Esophagus (tissue), 2 donors: ENCODE data around the gene FAXDC2. TPM values are rescaled to one million over a fixed set of nuclear protein-coding genes. Genes with fewer than 3 reads are reported as not detected.
A peak's percentile ranks its signal among the peaks of the same experiment; 100 is the strongest.

Source experiments
- H3K27ac ChIP-seq, 2 donors: one replicate each; pipeline ENCODE4 v1.5.1; 2013; ENCODE audit warnings: low read depth in 2 of 2, mild to moderate bottlenecking in 2 of 2, inconsistent platforms in 1 of 2, low read length in 1 of 2, moderate library complexity in 1 of 2
- H3K27me3 ChIP-seq, 2 donors: one replicate each; pipeline ENCODE4 v1.6.1; 2013; ENCODE audit warnings: low read length in 2 of 2, control low read depth in 1 of 2, mild to moderate bottlenecking in 1 of 2; ENCODE audit not compliant: insufficient read depth in 2 of 2, control insufficient read depth in 1 of 2
- H3K36me3 ChIP-seq, 2 donors: one replicate each; pipeline ENCODE4 v1.6.1; 2013; ENCODE audit warnings: low read length in 1 of 2; ENCODE audit not compliant: control insufficient read depth in 2 of 2, insufficient read depth in 2 of 2
- H3K4me1 ChIP-seq, 2 donors: one replicate each; pipeline ENCODE4 v1.6.1; 2013; ENCODE audit warnings: low read length in 1 of 2; ENCODE audit not compliant: control insufficient read depth in 2 of 2, insufficient read depth in 2 of 2
- H3K4me3 ChIP-seq, 2 donors: one replicate each; pipeline ENCODE4 v1.5.1; 2013; ENCODE audit warnings: low read length in 2 of 2, mild to moderate bottlenecking in 2 of 2, low read depth in 1 of 2, moderate library complexity in 1 of 2
- H3K9me3 ChIP-seq, 2 donors: one replicate each; pipeline ENCODE4 v1.6.1; 2013; ENCODE audit warnings: mild to moderate bottlenecking in 2 of 2, low read depth in 1 of 2, low read length in 1 of 2, moderate library complexity in 1 of 2; ENCODE audit not compliant: control insufficient read depth in 2 of 2, insufficient read depth in 1 of 2
- WGBS, 2 donors: extraction: QIAGEN DNeasy Blood & Tissue Kit; methylation state at CpG; one replicate each; pipeline ENCODE4 v1.1.7; 2013; 5-methylcytosine and 5-hydroxymethylcytosine counted together
- polyA plus RNA-seq, 2 donors: library from polyadenylated mRNA; stranded (reverse); fragments of 200-250 nt; gene quantifications; one replicate each; pipeline ENCODE4 v1.2.3, GENCODE V29; 2013
- donor health status: healthy with polysubstance abuse.
- donor health status: Bipolar disorder and iron deficiency.

Gene FAXDC2
- 1 to 10 TPM; 2.4 to 6.0 TPM for polyA plus RNA-seq

- WGBS, 2 donors = 10 to 22% methylated on average over 11 of the region's 11 CpGs
- Histone ChIP-seq H3K36me3 (no peaks in the 10 kb centered on the region), H3K27ac (peak within 1 kb of the TSS; percentile 68 to 78), H3K9me3 (no peaks in the 10 kb centered on the region), H3K27me3 (no peaks in the 10 kb centered on the region), H3K4me3 (peak within 1 kb of the TSS; percentile 35 to 48), H3K4me1 (no peaks in the 10 kb centered on the region)
Observed at GRCh38 chr5:154850255-154851062, at the start of gene FAXDC2. Gene FAXDC2 (minus strand): TSS chr5:154850603. CDS start chr5:154838178, 12,425 bp downstream.

GRCh38 chr5:154900066-154900465 lies 49.7 kb upstream of the FAXDC2 start:
- no peak overlapping the region for H3K4me3 ChIP-seq
- no peaks in the 10 kb centered on the region for H3K4me1 ChIP-seq
- no peak overlapping the region for H3K27ac ChIP-seq
- H3K9me3 ChIP-seq = no peaks in the 10 kb centered on the region
- 92 to 95% methylated on average over 1 of the region's 1 CpG for WGBS, 2 donors
- peaks cover 9 to 17% of the 10 kb centered on the region in 2 donors for H3K36me3 ChIP-seq
- no peaks in the 10 kb centered on the region for H3K27me3 ChIP-seq

GRCh38 chr5:154899151-154899816 lies 48.9 kb upstream of the FAXDC2 start:
- H3K4me3 ChIP-seq = no peak overlapping the region
- WGBS, 2 donors = 91 to 93% methylated on average over 9 of the region's 9 CpGs
- no peaks in the 10 kb centered on the region for H3K9me3 ChIP-seq
- no peaks in the 10 kb centered on the region for H3K27me3 ChIP-seq
- no peak overlapping the region for H3K27ac ChIP-seq
- no peaks in the 10 kb centered on the region for H3K4me1 ChIP-seq
- H3K36me3 ChIP-seq = peaks cover 9 to 17% of the 10 kb centered on the region in 2 donors

GRCh38 chr5:154898210-154898609 lies 47.8 kb upstream of the FAXDC2 start:
- H3K36me3 ChIP-seq = peaks cover 9 to 17% of the 10 kb centered on the region in 2 donors
- no peak overlapping the region for H3K4me3 ChIP-seq
- 89 to 90% methylated on average over 4 of the region's 4 CpGs for WGBS, 2 donors

GRCh38 chr5:154896562-154897165 lies 46.3 kb upstream of the FAXDC2 start:
- Histone ChIP-seq H3K36me3 (peaks cover 12 to 13% of the 10 kb centered on the region in 2 donors), H3K4me1 (peaks cover 0 to 2% of the 10 kb centered on the region in 2 donors), H3K9me3 (no peaks in the 10 kb centered on the region)

More at GRCh38 chr5:154898210-154898609, 47.8 kb upstream of the FAXDC2 start:
- H3K4me1 ChIP-seq = no peaks in the 10 kb centered on the region
- no peaks in the 10 kb centered on the region for H3K9me3 ChIP-seq
- H3K27me3 ChIP-seq = no peaks in the 10 kb centered on the region
- H3K27ac ChIP-seq = no peak overlapping the region

GRCh38 chr5:154895606-154896561 lies 45.5 kb upstream of the FAXDC2 start:
- Histone ChIP-seq H3K4me3 (no peak overlapping the region), H3K4me1 (peaks cover 0 to 2% of the 10 kb centered on the region in 2 donors), H3K36me3 (peaks cover 13 to 19% of the 10 kb centered on the region in 2 donors), H3K27me3 (no peaks in the 10 kb centered on the region), H3K27ac (no peak overlapping the region), H3K9me3 (no peaks in the 10 kb centered on the region)
- WGBS, 2 donors = 66 to 71% methylated on average over 14 of the region's 14 CpGs

More at GRCh38 chr5:154896562-154897165, 46.3 kb upstream of the FAXDC2 start:
- H3K27me3 ChIP-seq = no peaks in the 10 kb centered on the region
- H3K27ac ChIP-seq = no peak overlapping the region
- no peak overlapping the region for H3K4me3 ChIP-seq

- 86 to 90% methylated on average over 5 of the region's 5 CpGs for WGBS, 2 donors
- Histone ChIP-seq H3K36me3 (peaks cover 13 to 19% of the 10 kb centered on the region in 2 donors), H3K9me3 (no peaks in the 10 kb centered on the region), H3K4me3 (no peak overlapping the region), H3K4me1 (peaks cover 0 to 2% of the 10 kb centered on the region in 2 donors), H3K27me3 (no peaks in the 10 kb centered on the region), H3K27ac (no peak overlapping the region)
Observed at GRCh38 chr5:154893381-154893780, 43.0 kb upstream of the FAXDC2 start.

GRCh38 chr5:154892369-154892771 lies 42.0 kb upstream of the FAXDC2 start:
- no peak overlapping the region for H3K27ac ChIP-seq
- no peak overlapping the region for H3K4me3 ChIP-seq
- WGBS, 2 donors = 83 to 85% methylated on average over 13 of the region's 13 CpGs
- H3K36me3 ChIP-seq = peaks cover 15 to 25% of the 10 kb centered on the region in 2 donors
- peaks cover 0 to 2% of the 10 kb centered on the region in 2 donors for H3K4me1 ChIP-seq
- H3K27me3 ChIP-seq = no peaks in the 10 kb centered on the region
- peaks cover 0 to 3% of the 10 kb centered on the region in 2 donors for H3K9me3 ChIP-seq

GRCh38 chr5:154885439-154885838 lies 35.0 kb upstream of the FAXDC2 start:
- Histone ChIP-seq H3K27me3 (no peaks in the 10 kb centered on the region), H3K27ac (no peak overlapping the region), H3K4me1 (no peaks in the 10 kb centered on the region), H3K36me3 (peaks cover 12 to 14% of the 10 kb centered on the region in 2 donors), H3K9me3 (peaks cover 0 to 9% of the 10 kb centered on the region in 2 donors), H3K4me3 (no peak overlapping the region)
- 80 to 86% methylated on average over 2 of the region's 2 CpGs for WGBS, 2 donors
